Measurements from ENCODE around the gene PTPN1.

The PTPN1 gene

GRCh38 chr20:50629670-50630045, 119.5 kb downstream of the PTPN1 start:
- no peak for DNase-seq (ENCODE audit: low read depth in 3 of 3, low spot score in 1 of 3)

GRCh38 chr20:50630578-50631263, 120.5 kb downstream of the PTPN1 start:
- DNase-seq (ENCODE audit: low read depth in 3 of 3, low spot score in 1 of 3), result no peak

- no peak for DNase-seq (ENCODE audit: low read depth in 3 of 3, low spot score in 1 of 3)
Measured at GRCh38 chr20:50632236-50632635, 122.1 kb downstream of the PTPN1 start.

GRCh38 chr20:50632701-50633100, 122.5 kb downstream of the PTPN1 start:
- no peak for DNase-seq (ENCODE audit: low read depth in 3 of 3, low spot score in 1 of 3)

GRCh38 chr20:50633361-50633760, 123.2 kb downstream of the PTPN1 start:
- no peak for DNase-seq (ENCODE audit: low read depth in 3 of 3, low spot score in 1 of 3)

- DNase-seq (ENCODE audit: low read depth in 3 of 3, low spot score in 1 of 3), result no peak
Measured at GRCh38 chr20:50634191-50634590, 124.0 kb downstream of the PTPN1 start.
